OCI-LY3 (cell line): Measurements from ENCODE around the gene IFT122.

Source experiments
- H2AFZ ChIP-seq: fragments of 200-600, 300-600 bp; shearing (Covaris generic); 2 replicates; pipeline ENCODE4 v1.6.0; 2014; ENCODE audit warnings: antibody characterized with exemption, low read depth, low read length
- H3K27ac ChIP-seq: fragments of 200-600, 300-600 bp; sonication (generic); 2 replicates; pipeline ENCODE4 v1.5.1; 2014; ENCODE audit warnings: mild to moderate bottlenecking, low read length, moderate library complexity, mixed read lengths
- H3K27me3 ChIP-seq: fragments of 200-600, 300-600 bp; sonication (generic); 2 replicates; pipeline ENCODE4 v1.6.1; 2014; ENCODE audit warnings: low read depth, low read length, mixed read lengths
- H3K36me3 ChIP-seq: fragments of 200-600, 300-600 bp; sonication (generic); replicated peaks from 2 replicates; pipeline ENCODE3; 2014; ENCODE audit warnings: low read depth, low read length, mixed read lengths
- H3K4me1 ChIP-seq: fragments of 300-600, 200-600 bp; sonication (generic); 2 replicates; pipeline ENCODE4 v1.6.1; 2014; ENCODE audit warnings: low read length, mixed read lengths
- H3K4me2 ChIP-seq: fragments of 200-600, 300-600 bp; sonication (generic); 2 replicates; pipeline ENCODE4 v1.6.1; 2014; ENCODE audit warnings: low read length, mixed read lengths
- H3K4me3 ChIP-seq: fragments of 300-600, 200-600 bp; sonication (generic); 2 replicates; pipeline ENCODE4 v1.5.1; 2014; ENCODE audit warnings: antibody characterized with exemption, mild to moderate bottlenecking, low read length, moderate library complexity
- H3K79me2 ChIP-seq: fragments of 300-600, 200-600 bp; shearing (Covaris generic); 2 replicates; pipeline ENCODE4 v1.6.1; 2014; ENCODE audit warnings: mild to moderate bottlenecking, low read length, mixed read lengths
- H3K9ac ChIP-seq: fragments of 300-600, 200-600 bp; shearing (Covaris generic); 2 replicates; pipeline ENCODE4 v1.6.0; 2014; ENCODE audit warnings: mild to moderate bottlenecking, low read length, moderate library complexity
- H3K9me3 ChIP-seq: fragments of 200-600, 300-600 bp; shearing (Covaris generic); 2 replicates; pipeline ENCODE4 v1.6.1; 2014; ENCODE audit warnings: low read length, mixed read lengths; ENCODE audit not compliant: insufficient read depth
- H4K20me1 ChIP-seq: fragments of 200-600, 300-600 bp; sonication (generic); 2 replicates; pipeline ENCODE4 v1.6.1; 2016; ENCODE audit warnings: low read length, mixed read lengths; ENCODE audit not compliant: insufficient read depth
- EZH2phosphoT487 ChIP-seq: fragments of 200-600 bp; shearing (Covaris generic); IDR thresholded peaks from 2 replicates; pipeline ENCODE4 v1.6.1; 2018; ENCODE audit warnings: antibody characterized with exemption, mixed run types, low read depth
- TF ChIP-seq, protein P1 (sequence below): fragments of 200-600, 300-600 bp; sonication (generic); IDR thresholded peaks from 2 replicates; pipeline ENCODE4 v1.5.1; 2014; ENCODE audit warnings: antibody characterized with exemption, low read length, low read depth

The IFT122 gene

DNA sequence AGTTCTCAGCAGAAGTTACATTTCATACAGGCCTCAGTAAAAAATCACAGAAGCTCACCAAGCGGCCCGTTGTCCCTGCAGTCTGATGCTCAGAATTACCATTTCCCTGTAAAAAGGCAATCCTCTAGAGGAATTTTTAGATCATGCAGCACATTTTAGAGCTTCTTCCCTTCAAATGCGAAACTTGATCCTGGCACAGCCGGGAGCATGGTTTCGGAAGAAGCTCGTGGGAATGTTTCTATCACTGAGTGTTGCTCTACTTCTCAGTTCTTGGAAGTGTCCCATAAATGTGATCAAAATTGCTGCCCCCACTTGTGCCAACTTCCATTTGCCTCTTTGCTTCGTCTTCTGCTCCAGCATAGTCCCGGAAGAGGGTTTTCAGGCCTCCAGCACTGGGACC, 99.2 kb downstream of the IFT122 start:
- no peak overlapping the region for H3K4me2 ChIP-seq
- H3K79me2 ChIP-seq, result no peaks in the 10 kb centered on the region
- no peaks in the 10 kb centered on the region for H3K4me1 ChIP-seq
- no peak overlapping the region for H2AFZ ChIP-seq
- H4K20me1 ChIP-seq, result no peaks in the 10 kb centered on the region
- no peak overlapping the region for H3K27ac ChIP-seq
- no peak overlapping the region for H3K9ac ChIP-seq
- no peaks in the 10 kb centered on the region for H3K36me3 ChIP-seq
- peaks cover 12% of the 10 kb centered on the region for H3K27me3 ChIP-seq
- no peak for TF ChIP-seq EZH2phosphoT487
- TF ChIP-seq, protein P1, sequence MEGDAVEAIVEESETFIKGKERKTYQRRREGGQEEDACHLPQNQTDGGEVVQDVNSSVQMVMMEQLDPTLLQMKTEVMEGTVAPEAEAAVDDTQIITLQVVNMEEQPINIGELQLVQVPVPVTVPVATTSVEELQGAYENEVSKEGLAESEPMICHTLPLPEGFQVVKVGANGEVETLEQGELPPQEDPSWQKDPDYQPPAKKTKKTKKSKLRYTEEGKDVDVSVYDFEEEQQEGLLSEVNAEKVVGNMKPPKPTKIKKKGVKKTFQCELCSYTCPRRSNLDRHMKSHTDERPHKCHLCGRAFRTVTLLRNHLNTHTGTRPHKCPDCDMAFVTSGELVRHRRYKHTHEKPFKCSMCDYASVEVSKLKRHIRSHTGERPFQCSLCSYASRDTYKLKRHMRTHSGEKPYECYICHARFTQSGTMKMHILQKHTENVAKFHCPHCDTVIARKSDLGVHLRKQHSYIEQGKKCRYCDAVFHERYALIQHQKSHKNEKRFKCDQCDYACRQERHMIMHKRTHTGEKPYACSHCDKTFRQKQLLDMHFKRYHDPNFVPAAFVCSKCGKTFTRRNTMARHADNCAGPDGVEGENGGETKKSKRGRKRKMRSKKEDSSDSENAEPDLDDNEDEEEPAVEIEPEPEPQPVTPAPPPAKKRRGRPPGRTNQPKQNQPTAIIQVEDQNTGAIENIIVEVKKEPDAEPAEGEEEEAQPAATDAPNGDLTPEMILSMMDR, result no peak
- no peak overlapping the region for H3K4me3 ChIP-seq
- no peaks in the 10 kb centered on the region for H3K9me3 ChIP-seq

DNA sequence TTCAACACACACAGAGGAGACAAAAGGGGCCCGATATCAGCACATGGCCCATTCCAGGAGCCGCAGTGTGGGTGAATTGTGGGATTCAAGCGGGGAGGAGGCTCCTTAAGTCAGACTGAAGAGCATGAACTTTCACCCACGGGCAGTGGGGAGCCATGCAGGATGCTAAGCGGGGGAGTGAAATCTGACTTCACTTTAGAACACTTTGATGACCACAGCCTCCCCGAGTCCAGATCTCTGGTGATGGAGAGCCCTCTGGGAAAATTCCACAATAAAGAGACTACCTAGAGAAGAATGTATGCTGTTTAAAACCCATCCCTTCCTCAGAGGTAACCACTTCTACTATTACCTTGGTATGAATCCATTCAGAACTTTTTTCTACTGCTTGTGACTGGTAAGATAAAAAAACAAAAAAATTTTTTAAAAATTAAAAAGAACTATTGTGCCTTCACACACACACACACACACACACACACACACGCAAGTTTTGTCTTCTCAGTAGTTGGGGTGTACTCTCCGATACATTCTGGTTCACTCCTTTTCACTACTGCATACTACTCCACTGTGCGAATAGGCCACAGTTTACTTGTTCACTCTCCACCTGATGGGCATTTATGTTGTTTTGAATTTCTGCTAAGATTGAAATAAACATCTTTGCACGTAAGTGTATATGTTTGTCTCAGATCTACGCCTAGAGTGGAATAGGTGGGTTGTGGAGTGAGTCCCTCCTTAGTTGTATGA, 100.9 kb downstream of the IFT122 start:
- Histone ChIP-seq H3K27ac (no peak overlapping the region), H3K9me3 (no peaks in the 10 kb centered on the region), H3K9ac (no peak overlapping the region), H4K20me1 (no peaks in the 10 kb centered on the region), H2AFZ (no peak overlapping the region), H3K4me3 (no peak overlapping the region), H3K4me1 (no peaks in the 10 kb centered on the region), H3K36me3 (no peaks in the 10 kb centered on the region), H3K27me3 (peaks cover 12% of the 10 kb centered on the region), H3K79me2 (no peaks in the 10 kb centered on the region), H3K4me2 (no peak overlapping the region)
- TF ChIP-seq, protein P1, result no peak
- no peak for TF ChIP-seq EZH2phosphoT487

DNA sequence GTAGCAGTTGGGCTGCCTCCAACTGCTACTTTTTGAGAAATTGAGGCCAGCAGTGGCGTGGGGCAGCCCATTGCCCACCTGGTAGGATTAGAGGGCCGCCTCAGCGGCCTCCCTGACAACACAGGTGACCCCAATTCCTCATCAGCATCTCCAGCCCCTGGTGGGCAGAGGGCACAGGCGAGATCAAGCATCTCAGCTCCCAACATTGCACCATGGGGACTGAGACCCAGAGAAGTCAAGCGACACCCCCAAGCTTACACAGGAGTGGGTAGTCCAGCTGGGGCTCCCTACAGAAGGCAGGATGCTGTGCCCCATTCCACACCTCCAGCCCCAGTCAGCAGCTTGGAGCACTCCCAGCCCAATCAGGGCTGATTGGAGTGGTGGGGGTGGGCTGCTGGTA, 102.7 kb downstream of the IFT122 start:
- H3K4me3 ChIP-seq, result no peak overlapping the region
- H2AFZ ChIP-seq, result no peak overlapping the region
- H3K79me2 ChIP-seq, result no peaks in the 10 kb centered on the region
- peaks cover 5% of the 10 kb centered on the region; the same call in 1 of the 2 replicates for H3K27me3 ChIP-seq
- no peaks in the 10 kb centered on the region for H3K36me3 ChIP-seq
- H3K9ac ChIP-seq, result no peak overlapping the region
- TF ChIP-seq EZH2phosphoT487, result no peak
- TF ChIP-seq, protein P1, result no peak
- no peak overlapping the region for H3K27ac ChIP-seq
- H3K4me2 ChIP-seq, result no peak overlapping the region
- no peaks in the 10 kb centered on the region for H3K4me1 ChIP-seq
- no peaks in the 10 kb centered on the region for H4K20me1 ChIP-seq
- H3K9me3 ChIP-seq, result no peaks in the 10 kb centered on the region

DNA sequence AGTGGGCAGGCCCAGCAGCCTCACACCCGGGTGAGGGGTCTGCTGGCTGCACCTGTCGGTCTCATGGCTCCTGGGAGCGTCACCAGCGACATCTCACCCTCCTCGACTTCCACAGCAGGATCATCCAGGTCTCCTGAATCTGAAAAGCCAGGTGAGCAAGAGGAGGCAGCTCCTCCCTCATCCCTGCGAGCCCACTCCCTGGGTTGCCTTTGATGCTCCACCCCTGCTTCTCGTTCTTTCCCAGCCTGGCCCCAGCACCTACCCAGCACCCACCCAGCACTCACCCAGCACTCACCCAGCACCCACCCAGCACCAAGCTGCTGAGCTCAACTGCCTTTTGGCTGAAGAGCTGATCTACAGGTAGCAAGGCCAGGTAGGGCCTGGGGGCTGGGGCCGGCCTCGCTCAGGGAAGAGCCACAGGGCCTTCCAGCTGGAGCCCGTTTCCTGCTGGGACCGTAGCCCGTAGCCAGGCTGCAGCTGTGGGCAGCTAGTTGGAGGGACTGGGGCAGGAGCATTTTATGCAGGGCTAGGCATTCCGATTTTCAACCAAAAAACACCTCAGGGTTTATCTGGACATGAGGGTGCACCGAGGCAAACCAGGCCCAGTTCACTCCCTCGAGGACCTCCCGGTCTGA, 103.2 kb downstream of the IFT122 start, which contains the start of gene H1-8:
Gene H1-8 (plus strand): TSS at position 20 of the 635 bp plus-strand sequence. CDS start 44 bp downstream, at position 64.
- Histone ChIP-seq H4K20me1 (no peaks in the 10 kb centered on the region), H3K9ac (no peak within 1 kb of the TSS), H2AFZ (no peak within 1 kb of the TSS), H3K9me3 (no peaks in the 10 kb centered on the region), H3K4me3 (no peak within 1 kb of the TSS), H3K36me3 (no peaks in the 10 kb centered on the region), H3K4me2 (no peak within 1 kb of the TSS), H3K4me1 (no peaks in the 10 kb centered on the region), H3K27ac (no peak within 1 kb of the TSS), H3K27me3 (no peaks in the 10 kb centered on the region), H3K79me2 (no peaks in the 10 kb centered on the region)
- TF ChIP-seq EZH2phosphoT487, result no peak
- TF ChIP-seq, protein P1, result no peak
